Measurements from ENCODE around the gene PER2.
"Not testable (repeated sequence)": the region's sequence is repeated elsewhere in the genome, so short reads cannot be mapped to it uniquely, and the experiment has no call there.

PER2 gene

GRCh38 chr2:238287737-238288649 lies at the start of gene PER2:
TSS of gene PER2 (minus strand) at chr2:238288610. CDS start at chr2:238277936, 10,674 bp downstream.
- DNase-seq (ENCODE audit: low spot score), result peak; percentile 71

DNA sequence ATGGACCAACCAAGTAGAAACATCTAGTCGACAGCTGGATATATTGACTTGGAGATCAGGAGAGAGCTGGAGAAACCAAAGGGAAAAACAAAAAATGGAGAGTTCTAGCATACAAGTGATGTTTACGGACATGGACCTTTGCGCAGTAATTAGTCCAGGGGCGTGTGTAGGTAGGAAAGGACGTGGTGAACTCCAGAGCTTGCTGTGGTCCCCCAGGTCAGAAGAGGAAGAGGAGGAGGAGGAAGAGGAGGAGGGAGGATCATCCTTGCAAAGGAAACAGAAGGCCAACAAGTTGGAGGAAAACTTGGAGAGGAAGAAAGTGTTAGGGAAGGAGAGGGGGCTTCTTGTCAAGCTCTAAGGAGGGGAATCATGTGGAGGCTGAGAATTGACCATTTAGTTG lies 49.4 kb upstream of the PER2 start:
- no peak for DNase-seq (ENCODE audit: low spot score)

DNA sequence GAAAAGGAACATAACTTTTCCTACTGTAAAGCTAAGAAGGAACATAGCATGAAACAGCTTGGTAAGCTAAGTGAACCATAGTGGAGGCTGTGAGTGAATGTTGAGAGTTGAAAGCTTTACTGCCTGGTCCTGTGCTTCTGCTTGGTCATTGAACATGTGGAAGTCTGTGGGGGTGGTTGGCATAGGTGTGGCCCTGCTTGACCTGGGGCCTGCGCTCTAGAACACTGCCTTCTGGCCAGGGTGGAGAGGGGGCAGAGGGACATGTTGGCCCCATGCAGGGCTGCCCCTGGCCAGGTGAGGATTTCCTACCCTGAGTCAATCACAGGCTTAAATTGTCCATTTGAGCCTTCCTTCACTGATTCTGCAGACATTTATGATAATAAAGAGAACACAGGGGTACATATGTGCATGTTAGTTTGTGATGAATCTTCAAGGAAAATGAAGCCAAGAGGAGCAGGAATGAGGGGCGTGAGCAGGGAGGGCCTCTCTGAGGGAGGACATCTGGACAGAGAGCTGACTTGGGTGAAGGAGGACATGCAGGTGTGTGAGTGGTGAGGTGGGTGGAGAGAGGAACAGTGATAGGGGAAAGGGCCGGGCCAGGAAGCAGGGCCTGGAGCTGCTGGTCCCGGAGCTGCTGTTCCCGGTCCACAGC lies 48.5 kb upstream of the PER2 start:
- DNase-seq (ENCODE audit: low spot score), result no peak

- DNase-seq (ENCODE audit: low spot score), result no peak
Observed at GRCh38 chr2:238336151-238336550, 47.7 kb upstream of the PER2 start.

DNA sequence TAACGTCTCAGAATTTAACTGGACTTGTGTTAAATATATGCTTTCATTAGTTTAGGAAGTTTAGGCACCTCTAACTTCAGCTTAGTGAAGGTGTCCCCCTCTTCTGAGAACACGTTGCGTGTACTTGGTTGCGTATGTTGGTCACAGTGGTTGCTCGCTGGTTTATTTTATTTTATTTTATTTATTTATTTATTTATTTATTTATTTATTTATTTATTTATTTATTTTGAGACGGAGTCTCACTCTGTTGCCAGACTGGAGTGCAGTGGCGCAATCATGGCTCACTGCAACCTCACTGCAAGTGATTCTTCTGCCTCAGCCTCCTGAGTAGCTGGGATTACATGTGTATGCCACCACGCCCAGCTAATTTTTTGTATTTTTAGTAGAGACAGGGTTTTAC lies 47.2 kb upstream of the PER2 start:
- DNase-seq (ENCODE audit: low spot score), result not testable (repeated sequence)

DNA sequence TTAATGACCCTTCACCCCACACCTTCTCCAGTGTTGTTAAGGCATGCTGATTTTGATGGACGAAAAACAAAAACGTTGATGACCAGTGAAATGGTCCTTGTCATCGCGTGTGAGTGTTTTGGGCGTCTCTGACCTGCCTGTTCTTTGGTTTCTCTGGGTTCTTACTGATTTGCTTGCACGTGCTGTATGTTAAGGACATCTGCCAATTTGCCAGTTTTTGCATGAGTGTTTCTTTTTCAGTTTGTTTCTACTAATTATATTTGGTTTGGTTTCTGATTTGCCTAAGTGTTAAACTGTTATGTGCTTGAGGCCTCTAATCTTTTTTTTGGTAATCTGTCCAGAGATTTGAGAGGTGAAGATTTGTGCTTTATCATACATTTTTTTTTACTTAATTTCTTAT lies 46.5 kb upstream of the PER2 start:
- DNase-seq (ENCODE audit: low spot score), result no peak

DNA sequence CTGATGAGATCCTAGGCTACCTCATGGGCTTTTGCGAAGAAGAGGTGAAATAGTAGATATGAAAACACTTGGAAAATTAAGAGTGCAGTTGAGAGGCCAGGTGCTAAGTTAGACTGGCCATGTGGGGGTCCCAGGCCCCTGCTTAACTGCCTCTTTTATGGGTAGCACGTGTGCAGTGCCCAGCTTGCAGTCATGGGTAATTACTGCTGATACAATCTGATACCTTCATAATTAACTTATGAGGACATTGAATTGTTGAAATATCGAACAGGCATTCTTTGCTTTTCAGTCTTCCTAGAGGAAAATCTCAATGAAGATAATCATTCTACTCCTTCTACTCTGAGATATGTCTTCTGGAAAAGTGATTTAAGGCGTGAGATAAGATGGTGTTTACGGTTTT lies 43.5 kb upstream of the PER2 start:
- DNase-seq (ENCODE audit: low spot score), result no peak

- no peak for DNase-seq (ENCODE audit: low spot score)
Observed at GRCh38 chr2:238330391-238330790, 42.0 kb upstream of the PER2 start.

GRCh38 chr2:238327751-238328150 lies 39.3 kb upstream of the PER2 start:
- no peak for DNase-seq (ENCODE audit: low spot score)

GRCh38 chr2:238326801-238327365 lies 38.5 kb upstream of the PER2 start:
- no peak for DNase-seq (ENCODE audit: low spot score)

- no peak for DNase-seq (ENCODE audit: low spot score)
Observed at GRCh38 chr2:238325694-238326093, 37.3 kb upstream of the PER2 start.

DNA sequence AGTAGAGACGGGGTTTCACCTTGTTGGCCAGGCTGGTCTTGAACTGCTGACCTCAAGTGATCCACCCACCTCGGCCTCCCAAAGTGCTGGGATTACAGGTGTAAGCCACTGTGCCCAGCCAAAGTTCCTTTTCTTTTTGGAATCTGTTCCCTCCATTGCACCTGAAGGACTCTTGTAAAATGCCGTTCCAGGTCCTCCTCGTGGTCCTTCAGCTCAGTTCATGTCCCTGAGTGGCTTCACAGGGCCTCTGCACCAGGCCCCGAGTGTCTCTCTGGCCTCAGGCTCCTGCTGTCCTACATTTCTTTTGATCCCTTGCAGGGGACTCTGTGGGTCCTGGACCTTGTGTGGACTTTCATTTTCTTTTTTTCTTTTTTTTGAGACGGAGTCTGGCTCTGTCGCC lies 35.8 kb upstream of the PER2 start:
- not testable (repeated sequence) for DNase-seq (ENCODE audit: low spot score)

GRCh38 chr2:238322001-238322411 lies 33.6 kb upstream of the PER2 start:
- DNase-seq (ENCODE audit: low spot score), result peak; percentile 1

- DNase-seq (ENCODE audit: low spot score), result no peak
Observed at GRCh38 chr2:238321467-238321866, 33.1 kb upstream of the PER2 start.

DNA sequence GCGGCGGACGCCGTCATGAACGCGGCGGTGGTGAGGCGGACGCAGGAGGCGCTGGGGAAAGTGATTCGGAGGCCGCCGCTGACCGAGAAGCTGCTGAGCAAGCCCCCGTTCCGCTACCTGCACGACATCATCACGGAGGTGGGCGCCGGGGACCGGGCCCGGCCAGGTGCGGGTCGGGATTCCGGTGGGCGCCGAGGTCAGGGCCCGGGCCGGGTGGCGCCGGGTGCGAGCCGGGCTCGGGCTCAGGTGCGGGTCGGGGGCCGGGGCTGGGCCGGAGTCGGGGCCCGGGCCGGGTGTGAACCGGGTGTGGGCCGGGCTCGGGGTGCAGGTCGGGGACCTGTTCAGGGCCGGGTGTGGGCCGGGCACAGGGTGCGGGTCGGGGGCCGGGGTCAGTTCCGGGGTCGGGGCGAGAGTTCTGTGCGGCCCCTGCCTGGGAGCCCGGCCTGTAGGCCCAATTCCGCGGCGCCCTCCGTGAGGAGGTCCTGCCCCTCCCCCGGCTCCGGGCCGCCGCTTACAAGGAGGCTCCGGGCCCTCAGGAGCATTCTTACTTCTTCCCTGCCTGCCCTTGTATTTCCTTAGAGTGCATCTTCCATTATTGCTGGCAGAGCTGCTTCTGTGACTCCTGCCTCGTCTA lies 32.4 kb upstream of the PER2 start:
- peak; percentile 5 for DNase-seq (ENCODE audit: low spot score)

GRCh38 chr2:238320246-238320647 lies 31.8 kb upstream of the PER2 start, which contains the start of gene TRAF3IP1:
TSS of gene TRAF3IP1 (plus strand) at chr2:238320518. CDS start at chr2:238320663, 145 bp downstream.
- DNase-seq (ENCODE audit: low spot score), result peak; percentile 93

GRCh38 chr2:238315031-238315595 lies 26.7 kb upstream of the PER2 start:
- no peak for DNase-seq (ENCODE audit: low spot score)

GRCh38 chr2:238314576-238314975 lies 26.2 kb upstream of the PER2 start:
- no peak for DNase-seq (ENCODE audit: low spot score)

DNA sequence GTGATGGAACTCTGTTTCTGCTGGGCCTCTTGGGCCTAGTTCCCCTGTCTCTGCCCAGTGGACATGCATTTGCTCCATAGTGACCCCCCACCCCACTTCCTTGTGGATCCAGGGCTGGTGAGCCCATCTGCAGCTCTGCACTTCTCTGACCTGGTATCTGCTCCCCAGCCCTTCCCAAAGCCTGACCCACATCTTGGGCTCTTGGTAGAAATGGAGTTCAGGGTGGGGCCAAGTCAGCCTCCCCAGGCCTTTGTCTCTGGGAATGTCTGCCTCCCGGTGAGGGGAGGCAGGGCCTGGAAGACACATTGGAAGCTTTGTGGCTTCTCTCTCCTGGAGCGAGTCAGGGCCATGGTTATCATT lies 25.6 kb upstream of the PER2 start:
- no peak for DNase-seq (ENCODE audit: low spot score)

DNA sequence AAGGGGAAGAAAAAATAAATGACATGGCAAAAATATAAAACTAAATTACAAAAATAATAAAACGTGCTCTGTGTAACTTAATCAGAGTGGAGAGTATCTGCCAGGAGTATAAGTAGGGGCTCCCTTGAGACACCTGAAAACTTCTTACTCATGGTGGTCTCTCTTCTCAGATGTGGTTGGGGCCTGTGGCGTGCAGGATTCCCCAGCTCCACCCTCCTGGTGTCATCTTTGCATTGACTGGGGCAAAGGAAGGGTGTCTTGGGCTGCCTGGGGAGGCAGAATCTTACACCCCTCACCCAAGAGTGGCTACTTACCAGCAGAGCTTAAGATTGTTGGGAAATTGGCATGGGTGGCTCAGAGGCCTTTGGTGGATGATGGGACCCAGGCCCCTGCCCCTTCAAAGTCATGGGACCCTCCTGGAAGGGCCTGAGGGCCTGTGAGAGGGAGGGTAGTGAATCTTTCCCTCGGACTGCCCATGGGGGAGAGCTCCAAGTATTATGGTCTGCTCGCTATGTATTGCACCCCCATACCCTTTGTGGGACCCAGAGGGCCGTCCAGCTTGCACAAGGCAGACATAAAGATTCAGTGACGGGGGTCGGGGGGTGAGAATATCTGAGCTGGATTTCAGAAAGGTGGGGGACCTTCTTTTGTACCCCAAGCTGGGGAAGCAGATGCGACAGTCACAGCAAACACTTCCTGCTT lies 25.0 kb upstream of the PER2 start:
- DNase-seq (ENCODE audit: low spot score), result no peak

DNA sequence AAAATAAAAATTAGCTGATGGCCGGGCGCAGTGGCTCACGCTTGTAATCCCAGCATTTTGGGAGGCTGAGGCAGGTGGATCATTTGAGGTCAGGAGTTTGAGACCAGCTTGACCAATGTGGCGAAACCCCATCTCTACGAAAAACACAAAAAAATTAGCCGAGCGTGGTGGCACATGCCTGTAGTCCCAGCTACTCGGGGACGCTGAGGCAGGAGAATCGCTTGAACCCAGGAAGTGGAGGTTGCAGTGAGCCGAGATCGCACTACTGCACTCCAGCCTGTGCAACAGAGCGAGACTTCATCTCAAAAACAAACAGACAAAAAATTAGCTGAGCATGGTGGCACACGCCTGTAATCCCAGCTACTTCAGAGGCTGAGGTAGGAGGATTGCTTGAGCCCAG lies 22.3 kb upstream of the PER2 start:
- DNase-seq (ENCODE audit: low spot score), result not testable (repeated sequence)

- no peak for DNase-seq (ENCODE audit: low spot score)
Observed at GRCh38 chr2:238308177-238308576, 19.8 kb upstream of the PER2 start.
